ENCODE results near the gene NTM. TPM values are rescaled to one million over a fixed set of nuclear protein-coding genes. Genes with fewer than 3 reads are reported as not detected.

Gene NTM
- total RNA-seq, 2 donors from 2014 or later = 1.7 to 3.6 TPM

DNA sequence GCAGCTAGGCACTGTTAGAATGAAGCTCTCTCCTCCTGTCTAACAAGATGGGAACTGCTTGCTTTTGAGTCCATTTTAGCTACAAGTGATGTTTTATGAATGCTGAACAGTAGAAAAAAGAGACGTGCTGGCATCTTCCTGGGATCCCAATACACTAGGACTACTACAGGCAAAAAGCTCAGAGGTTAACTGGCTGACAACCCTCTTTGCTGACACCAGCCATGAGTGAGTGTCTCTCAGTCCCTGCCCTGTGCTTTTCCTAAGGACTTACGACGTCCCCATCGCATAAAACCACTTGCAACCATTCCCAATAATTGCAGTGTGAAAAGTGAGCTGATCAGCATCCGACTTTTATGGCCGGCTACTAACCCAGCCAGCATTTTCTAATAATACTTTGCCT, 213.5 kb downstream of the NTM start:
- no peaks in the 10 kb centered on the region for H3K27me3 ChIP-seq (ENCODE audit: control insufficient read depth, insufficient read depth, low read length, poor library complexity, severe bottlenecking)
- H3K9ac ChIP-seq (ENCODE audit: extremely low read depth, low read length, poor library complexity, severe bottlenecking) = no peak overlapping the region
- peaks cover 7% of the 10 kb centered on the region for H3K9me3 ChIP-seq (ENCODE audit: control insufficient read depth, low read length)
- 72 to 83% methylated on average over 2 to 6 of the region's 6 CpGs for WGBS, 2 experiments (ENCODE audit: insufficient coverage in 1 of 2, insufficient read length in 1 of 2)
- Mint-ChIP-seq H3K4me3 (no peak overlapping the region), H3K36me3 (ENCODE audit: low read depth) (no peaks in the 10 kb centered on the region), H3K27ac (no peak overlapping the region), H3K9me3 (no peaks in the 10 kb centered on the region), H3K4me1 (peaks cover 3% of the 10 kb centered on the region), H3K27me3 (ENCODE audit: insufficient read depth) (no peaks in the 10 kb centered on the region)
- H3K27ac ChIP-seq (ENCODE audit: low read depth, low read length) = no peak overlapping the region
- H3K4me1 ChIP-seq (ENCODE audit: control insufficient read depth, insufficient read depth, low read length) = no peaks in the 10 kb centered on the region
- TF ChIP-seq, protein P1, sequence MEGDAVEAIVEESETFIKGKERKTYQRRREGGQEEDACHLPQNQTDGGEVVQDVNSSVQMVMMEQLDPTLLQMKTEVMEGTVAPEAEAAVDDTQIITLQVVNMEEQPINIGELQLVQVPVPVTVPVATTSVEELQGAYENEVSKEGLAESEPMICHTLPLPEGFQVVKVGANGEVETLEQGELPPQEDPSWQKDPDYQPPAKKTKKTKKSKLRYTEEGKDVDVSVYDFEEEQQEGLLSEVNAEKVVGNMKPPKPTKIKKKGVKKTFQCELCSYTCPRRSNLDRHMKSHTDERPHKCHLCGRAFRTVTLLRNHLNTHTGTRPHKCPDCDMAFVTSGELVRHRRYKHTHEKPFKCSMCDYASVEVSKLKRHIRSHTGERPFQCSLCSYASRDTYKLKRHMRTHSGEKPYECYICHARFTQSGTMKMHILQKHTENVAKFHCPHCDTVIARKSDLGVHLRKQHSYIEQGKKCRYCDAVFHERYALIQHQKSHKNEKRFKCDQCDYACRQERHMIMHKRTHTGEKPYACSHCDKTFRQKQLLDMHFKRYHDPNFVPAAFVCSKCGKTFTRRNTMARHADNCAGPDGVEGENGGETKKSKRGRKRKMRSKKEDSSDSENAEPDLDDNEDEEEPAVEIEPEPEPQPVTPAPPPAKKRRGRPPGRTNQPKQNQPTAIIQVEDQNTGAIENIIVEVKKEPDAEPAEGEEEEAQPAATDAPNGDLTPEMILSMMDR (conservative IDR thresholded peaks at IDR 0.05) = no peak
- H3K36me3 ChIP-seq (ENCODE audit: control insufficient read depth, insufficient read depth, low read length) = no peaks in the 10 kb centered on the region
- no peak for DNase-seq
- H3K4me3 ChIP-seq (ENCODE audit: low read length) = no peak overlapping the region

DNA sequence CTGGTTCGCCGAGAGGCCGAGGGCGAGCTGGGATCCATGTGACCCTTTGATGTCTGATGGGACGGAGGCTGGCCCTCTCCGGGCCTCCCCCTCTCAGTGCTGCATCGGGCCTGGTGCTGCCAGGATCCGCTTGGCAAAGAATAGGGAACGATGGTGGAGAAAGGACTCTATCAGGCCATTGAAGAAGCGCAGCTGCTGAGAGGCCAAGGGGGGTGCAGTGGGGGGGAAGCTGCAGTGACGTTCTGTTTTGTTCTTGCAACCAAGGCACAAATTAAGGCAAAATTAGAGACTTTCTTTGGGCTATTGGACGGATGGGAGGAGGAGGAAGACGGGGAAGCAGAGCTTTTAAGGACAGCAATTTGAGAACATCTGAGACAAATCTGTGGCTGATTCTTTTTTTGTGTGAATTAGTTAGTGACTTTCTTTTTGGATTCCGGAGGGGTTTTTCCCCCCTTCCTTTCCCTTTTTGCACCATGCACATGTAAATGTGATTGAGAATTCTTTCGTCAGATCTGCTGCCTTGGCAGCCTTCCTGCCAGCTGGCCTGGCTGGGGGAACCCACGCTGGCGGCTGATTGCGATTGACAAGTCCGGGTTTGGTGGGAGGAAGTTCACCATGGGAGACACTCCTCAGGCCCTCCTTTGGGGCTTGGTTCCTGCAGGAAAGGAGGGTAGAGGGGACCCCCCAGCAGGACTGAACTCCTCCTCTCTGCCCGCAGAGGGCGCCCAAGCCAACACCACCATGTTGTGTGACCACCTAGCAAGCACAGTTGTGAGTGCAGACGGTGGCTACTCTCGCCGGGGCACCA, 214.6 kb downstream of the NTM start:
- Mint-ChIP-seq H3K36me3 (ENCODE audit: low read depth) (no peaks in the 10 kb centered on the region), H3K4me3 (no peak overlapping the region), H3K9me3 (no peaks in the 10 kb centered on the region), H3K4me1 (peaks cover 4% of the 10 kb centered on the region), H3K27ac (no peak overlapping the region), H3K27me3 (ENCODE audit: insufficient read depth) (no peaks in the 10 kb centered on the region)
- Histone ChIP-seq H3K27ac (ENCODE audit: low read depth, low read length) (peak overlapping the region; percentile 14), H3K9ac (ENCODE audit: extremely low read depth, low read length, poor library complexity, severe bottlenecking) (no peak overlapping the region), H3K9me3 (ENCODE audit: control insufficient read depth, low read length) (peaks cover 7% of the 10 kb centered on the region), H3K4me1 (ENCODE audit: control insufficient read depth, insufficient read depth, low read length) (no peaks in the 10 kb centered on the region), H3K4me3 (ENCODE audit: low read length) (no peak overlapping the region), H3K36me3 (ENCODE audit: control insufficient read depth, insufficient read depth, low read length) (no peaks in the 10 kb centered on the region), H3K27me3 (ENCODE audit: control insufficient read depth, insufficient read depth, low read length, poor library complexity, severe bottlenecking) (no peaks in the 10 kb centered on the region)
- WGBS, 2 experiments (ENCODE audit: insufficient coverage in 1 of 2, insufficient read length in 1 of 2) = 71 to 72% methylated on average over 14 to 24 of the region's 24 CpGs
- peak; percentile 91 for DNase-seq
- TF ChIP-seq, protein P1 (conservative IDR thresholded peaks at IDR 0.05) = peak; percentile 88

DNA sequence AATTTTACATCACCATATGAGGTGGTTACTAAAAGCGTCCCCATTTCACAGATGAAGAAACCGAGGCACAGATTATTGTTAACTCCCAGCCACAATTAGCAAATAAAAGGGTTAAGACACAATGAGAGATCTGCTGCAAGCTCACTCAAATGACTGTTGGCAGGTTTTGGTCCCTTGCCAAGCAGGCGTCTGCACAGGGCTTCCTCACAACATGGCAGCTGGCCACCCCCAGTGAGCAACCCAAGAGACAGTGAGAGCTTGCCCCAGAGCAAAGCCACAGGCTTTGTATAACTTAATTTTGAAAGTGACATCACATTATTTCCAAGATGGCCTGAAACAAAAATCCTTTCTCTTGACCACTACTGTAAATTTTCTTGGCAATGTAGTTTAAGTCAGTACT, 217.6 kb downstream of the NTM start:
- H3K27me3 ChIP-seq (ENCODE audit: control insufficient read depth, insufficient read depth, low read length, poor library complexity, severe bottlenecking) = no peaks in the 10 kb centered on the region
- no peaks in the 10 kb centered on the region for H3K36me3 ChIP-seq (ENCODE audit: control insufficient read depth, insufficient read depth, low read length)
- no peaks in the 10 kb centered on the region for H3K9me3 Mint-ChIP-seq
- no peaks in the 10 kb centered on the region for H3K36me3 Mint-ChIP-seq (ENCODE audit: low read depth)
- peaks cover 7% of the 10 kb centered on the region for H3K9me3 ChIP-seq (ENCODE audit: control insufficient read depth, low read length)
- TF ChIP-seq, protein P1 (conservative IDR thresholded peaks at IDR 0.05) = no peak
- H3K4me1 ChIP-seq (ENCODE audit: control insufficient read depth, insufficient read depth, low read length) = peaks cover 14% of the 10 kb centered on the region
- DNase-seq = no peak
- no peak overlapping the region for H3K4me3 Mint-ChIP-seq
- H3K4me3 ChIP-seq (ENCODE audit: low read length) = no peak overlapping the region
- no peaks in the 10 kb centered on the region for H3K27me3 Mint-ChIP-seq (ENCODE audit: insufficient read depth)
- no peak overlapping the region for H3K9ac ChIP-seq (ENCODE audit: extremely low read depth, low read length, poor library complexity, severe bottlenecking)
- H3K27ac ChIP-seq (ENCODE audit: low read depth, low read length) = no peak overlapping the region
- H3K27ac Mint-ChIP-seq = no peak overlapping the region
- H3K4me1 Mint-ChIP-seq = peaks cover 26% of the 10 kb centered on the region
- WGBS, 2 experiments (ENCODE audit: insufficient coverage in 1 of 2, insufficient read length in 1 of 2) = 87 to 93% methylated on average over 3 of the region's 3 CpGs
